Activated T-helper 2 cell treated with anti-CD3 and anti-CD28 coated beads, Interferon-gamma antibody, Interleukin-2, Interleukin-4, amounts not matched to agents 10 μg/mL and 5 μg/mL and 100 μg/mL, durations not matched to agents 14 hours and 24 hours and 36 hours (primary cell): Measurements from ENCODE around the gene CACUL1. TPM values are rescaled to one million over a fixed set of nuclear protein-coding genes. Genes with fewer than 3 reads are reported as not detected.
"Not testable (repeated sequence)": the region's sequence is repeated elsewhere in the genome, so short reads cannot be mapped to it uniquely, and the experiment has no call there.

Experiments
- DNase-seq: peaks from one replicate; pipeline ENCODE4 v3.0.0; 2021; ENCODE audit warnings: low spot score
- H3K27ac Mint-ChIP-seq: one replicate; pipeline ENCODE4 v1.8.0; 2021; ENCODE audit warnings: mixed read lengths
- H3K27me3 Mint-ChIP-seq: one replicate; pipeline ENCODE4 v1.8.0; 2021; ENCODE audit warnings: low read depth, mixed read lengths
- H3K36me3 Mint-ChIP-seq: one replicate; pipeline ENCODE4 v1.8.0; 2021; ENCODE audit warnings: low read depth, mixed read lengths
- H3K4me1 Mint-ChIP-seq: one replicate; pipeline ENCODE4 v1.8.0; 2021; ENCODE audit warnings: low read depth, mixed read lengths
- H3K4me3 Mint-ChIP-seq: one replicate; pipeline ENCODE4 v1.8.0; 2021; ENCODE audit warnings: low read depth, mild to moderate bottlenecking, moderate library complexity, mixed read lengths
- H3K9me3 Mint-ChIP-seq: one replicate; pipeline ENCODE4 v1.8.0; 2021; ENCODE audit warnings: mixed read lengths
- intact Hi-C: fragments of 100-400 bp; cut with micrococcal nuclease; formaldehyde crosslinking; loops from one replicate; pipeline ENCODE4 v1.15.1; 2023
- total RNA-seq: library from RNA; stranded (reverse); gene quantifications from 2 replicates; pipeline ENCODE4 v1.2.3, GENCODE V29; 2022

CACUL1 gene
- 22.2 and 25.3 TPM in 2 replicates for total RNA-seq

DNA sequence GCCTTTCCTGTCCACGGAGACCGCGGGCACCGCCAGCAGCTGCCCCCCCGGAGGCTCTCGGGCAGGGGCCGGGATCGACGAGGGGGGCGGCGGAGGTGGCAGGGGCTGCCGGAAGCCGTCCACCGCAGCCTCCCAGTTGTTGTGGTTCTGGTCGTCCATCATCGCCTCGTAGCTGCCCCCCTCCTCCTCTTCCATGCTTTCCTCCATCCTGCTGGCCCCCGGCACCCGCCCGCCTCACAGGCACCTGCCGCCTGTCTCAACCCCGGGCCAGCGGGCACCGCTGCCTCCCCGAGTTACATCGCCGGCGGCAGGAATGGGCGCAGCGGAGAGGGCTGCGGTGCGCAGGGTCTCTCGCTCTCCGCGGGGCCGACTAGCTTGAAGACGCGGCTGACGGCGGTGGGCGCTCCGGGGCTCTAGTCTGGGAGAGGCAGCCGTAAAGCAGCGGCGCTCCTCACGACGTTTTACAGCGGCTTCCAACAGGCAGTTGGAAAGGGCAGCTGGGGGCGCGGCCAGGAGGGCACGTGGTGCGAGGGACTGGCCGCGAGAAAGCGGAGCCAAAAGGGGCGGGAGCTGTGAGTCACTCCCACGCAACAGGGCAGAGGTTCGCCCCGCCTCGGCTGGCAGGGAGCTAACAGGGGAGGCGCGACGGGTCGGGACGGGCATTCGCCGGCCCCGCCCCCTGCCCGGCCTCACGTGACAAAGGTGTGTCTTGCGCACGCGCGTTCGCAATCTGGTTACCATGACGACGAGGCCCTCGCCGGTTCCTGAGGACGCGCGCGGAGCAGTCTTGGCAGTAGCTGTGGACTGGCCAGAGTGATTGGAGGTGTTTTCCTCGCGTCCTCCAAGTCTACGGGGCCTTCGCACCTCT is at the start of gene CACUL1:
Gene CACUL1, minus strand, starts transcription at position 415 of the 868 bp plus-strand sequence. Its CDS starts 208 bp downstream, at position 207.
- Mint-ChIP-seq H3K9me3 (no peaks in the 10 kb centered on the region), H3K27me3 (peaks cover 14% of the 10 kb centered on the region), H3K36me3 (peaks cover 17% of the 10 kb centered on the region), H3K4me1 (peaks cover 27% of the 10 kb centered on the region), H3K27ac (peak within 1 kb of the TSS; percentile 79), H3K4me3 (peak within 1 kb of the TSS; percentile 91)
- DNase-seq = peak; percentile 100
- intact Hi-C loops = loop anchor here (1.0 to 10.0 kb wide), 4 partner anchors 22 to 412 kb away; partner anchors contain the start of genes FAM204A and SFXN4

DNA sequence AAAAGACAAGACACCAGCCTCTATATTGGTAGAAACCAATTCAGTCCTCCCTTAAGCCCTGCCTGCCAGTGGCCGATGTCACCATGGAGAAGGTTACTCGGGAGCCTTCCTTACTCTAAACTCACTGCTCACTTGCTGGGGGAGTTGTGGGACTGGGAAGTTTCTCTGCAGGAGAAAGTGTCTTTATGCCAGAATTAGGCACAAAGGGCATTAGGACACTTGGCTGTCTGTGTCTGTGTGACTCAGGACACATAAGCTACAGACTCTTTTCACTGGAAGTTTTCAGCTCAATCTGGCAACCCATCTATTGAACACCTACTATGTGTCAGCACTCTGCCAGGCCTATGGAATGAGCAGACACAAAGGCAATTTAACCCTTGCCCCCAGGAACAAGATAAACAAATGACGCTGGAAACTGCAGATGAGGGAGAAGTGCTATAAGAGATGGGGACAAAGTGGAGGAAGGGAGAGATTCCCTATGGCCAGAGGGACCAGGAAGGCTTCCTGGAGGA is 49.5 kb upstream of the CACUL1 start:
- Mint-ChIP-seq H3K9me3 (no peaks in the 10 kb centered on the region), H3K36me3 (no peaks in the 10 kb centered on the region), H3K27ac (no peak overlapping the region), H3K4me3 (no peak overlapping the region), H3K27me3 (peaks cover 5% of the 10 kb centered on the region), H3K4me1 (no peaks in the 10 kb centered on the region)
- intact Hi-C loops = no loop called here
- DNase-seq = no peak

GRCh38 chr10:118802126-118802793 is 47.5 kb upstream of the CACUL1 start:
- DNase-seq = no peak
- Mint-ChIP-seq H3K27ac (no peak overlapping the region), H3K27me3 (peaks cover 14% of the 10 kb centered on the region), H3K4me1 (no peaks in the 10 kb centered on the region), H3K9me3 (no peaks in the 10 kb centered on the region), H3K36me3 (no peaks in the 10 kb centered on the region), H3K4me3 (no peak overlapping the region)
- intact Hi-C loops = no loop called here

DNA sequence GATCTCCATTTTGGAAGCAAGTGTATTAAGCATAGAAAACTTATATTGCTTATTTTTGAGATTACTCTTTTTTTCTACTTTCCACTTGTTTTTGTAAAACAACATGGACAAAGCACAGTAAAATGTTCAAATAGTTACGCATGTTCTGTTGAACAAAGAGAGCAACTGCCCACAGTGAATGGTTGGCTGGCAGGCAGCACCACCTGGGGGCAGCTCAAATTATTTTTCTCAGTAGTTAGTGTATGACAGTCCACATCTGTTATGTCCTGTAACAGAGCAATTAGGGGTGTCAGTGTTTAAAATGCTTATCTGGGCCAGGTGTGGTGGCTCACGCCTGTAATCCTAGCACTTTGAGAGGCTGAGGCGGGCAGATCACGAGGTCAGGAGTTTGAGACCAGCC is 46.1 kb upstream of the CACUL1 start:
- Mint-ChIP-seq H3K36me3 (no peaks in the 10 kb centered on the region), H3K27ac (no peak overlapping the region), H3K4me3 (no peak overlapping the region), H3K27me3 (peaks cover 18% of the 10 kb centered on the region), H3K9me3 (no peaks in the 10 kb centered on the region), H3K4me1 (no peaks in the 10 kb centered on the region)
- intact Hi-C loops = no loop called here
- DNase-seq = no peak

DNA sequence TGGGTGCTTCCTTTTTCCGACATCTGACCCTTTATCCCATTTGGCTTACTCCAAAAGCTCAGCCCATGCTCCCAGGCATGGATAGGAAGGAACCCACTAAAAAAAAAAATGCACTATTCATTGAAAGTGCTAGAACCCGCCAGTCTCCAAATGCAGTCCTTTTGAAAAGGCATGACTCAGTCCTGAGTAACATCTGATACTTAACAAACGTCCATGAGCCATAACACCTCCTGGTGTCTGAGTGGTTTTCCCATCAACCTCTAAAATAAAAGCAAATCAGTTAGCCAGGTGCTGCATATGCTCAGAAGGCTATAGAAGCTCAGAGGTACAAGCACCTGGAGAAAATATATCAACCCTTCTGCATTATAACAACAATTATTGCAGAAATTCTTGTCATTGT is 45.0 kb upstream of the CACUL1 start:
- H3K27ac Mint-ChIP-seq = no peak overlapping the region
- no peak for DNase-seq
- no peaks in the 10 kb centered on the region for H3K36me3 Mint-ChIP-seq
- no peaks in the 10 kb centered on the region for H3K4me1 Mint-ChIP-seq
- no peaks in the 10 kb centered on the region for H3K9me3 Mint-ChIP-seq
- intact Hi-C loops = no loop called here
- peaks cover 18% of the 10 kb centered on the region for H3K27me3 Mint-ChIP-seq
- H3K4me3 Mint-ChIP-seq = no peak overlapping the region

DNA sequence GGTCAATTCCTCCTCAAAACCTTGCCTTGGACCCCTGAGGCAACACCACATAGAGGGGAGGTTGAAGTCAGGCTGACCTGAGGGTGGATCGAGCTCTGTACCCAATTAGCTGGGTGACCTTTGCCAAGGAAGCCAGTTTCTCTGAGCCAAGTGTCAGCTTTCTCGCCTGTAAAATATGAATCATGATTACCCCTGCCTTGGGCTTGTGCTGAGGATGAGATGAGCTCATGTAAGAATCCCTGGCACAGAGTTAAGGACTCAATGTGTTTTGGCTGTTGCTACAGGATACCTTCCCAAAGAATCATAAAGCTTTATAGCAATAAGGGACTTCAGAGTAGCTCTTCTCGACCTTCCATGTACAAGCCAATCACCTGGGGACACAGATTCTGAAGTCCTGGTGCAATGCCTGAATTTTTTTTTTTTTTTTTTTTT is 43.5 kb upstream of the CACUL1 start:
- Mint-ChIP-seq H3K27me3 (peaks cover 18% of the 10 kb centered on the region), H3K4me1 (no peaks in the 10 kb centered on the region), H3K4me3 (no peak overlapping the region), H3K9me3 (no peaks in the 10 kb centered on the region), H3K36me3 (no peaks in the 10 kb centered on the region), H3K27ac (no peak overlapping the region)
- no peak for DNase-seq
- intact Hi-C loops = no loop called here

DNA sequence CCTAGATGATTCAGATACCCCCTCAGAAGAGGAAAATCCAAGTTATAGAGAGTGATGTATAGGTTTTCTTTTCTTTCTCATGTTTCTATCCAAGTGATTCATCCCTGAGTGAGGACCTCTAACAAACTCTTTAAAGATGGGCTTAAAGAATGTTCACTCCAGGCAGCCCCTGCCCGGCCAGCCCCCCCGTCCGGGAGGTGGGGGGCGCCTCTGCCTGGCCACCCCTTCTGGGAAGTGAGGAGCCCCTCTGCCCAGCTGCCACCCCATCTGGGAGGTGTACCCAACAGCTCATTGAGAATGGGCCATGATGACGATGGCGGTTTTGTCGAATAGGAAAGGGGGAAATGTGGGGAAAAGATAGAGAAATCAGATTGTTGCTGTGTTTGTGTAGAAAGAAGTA is 40.2 kb upstream of the CACUL1 start:
- peaks cover 17% of the 10 kb centered on the region for H3K27me3 Mint-ChIP-seq
- intact Hi-C loops, H3K36me3 Mint-ChIP-seq, DNase-seq, H3K9me3 Mint-ChIP-seq, H3K4me1 Mint-ChIP-seq, H3K4me3 Mint-ChIP-seq, H3K27ac Mint-ChIP-seq: not testable (repeated sequence)

GRCh38 chr10:118793545-118793944 is 38.8 kb upstream of the CACUL1 start:
- Mint-ChIP-seq H3K9me3 (no peaks in the 10 kb centered on the region), H3K27ac (no peak overlapping the region), H3K4me3 (no peak overlapping the region), H3K27me3 (peaks cover 10% of the 10 kb centered on the region), H3K4me1 (no peaks in the 10 kb centered on the region), H3K36me3 (no peaks in the 10 kb centered on the region)
- no peak for DNase-seq
- intact Hi-C loops = no loop called here

DNA sequence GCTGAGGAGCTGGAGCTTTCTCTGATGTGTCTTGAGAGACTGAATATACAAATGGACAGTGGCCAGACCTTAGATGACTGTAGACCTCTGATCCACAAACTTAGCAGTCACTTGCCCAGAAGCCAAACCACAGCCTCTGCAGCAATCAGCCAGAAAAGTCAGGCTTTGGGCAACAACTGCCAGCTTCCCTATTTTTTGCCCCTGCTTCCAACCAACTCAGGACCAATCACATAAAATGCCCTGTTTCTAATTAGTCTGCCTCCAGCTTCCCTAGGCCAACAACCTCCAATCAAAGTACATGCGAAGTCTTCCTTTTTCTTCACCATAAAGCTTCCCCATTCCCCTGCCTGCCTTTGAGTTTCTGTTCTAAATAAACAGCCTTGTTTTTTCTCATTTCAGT is 37.8 kb upstream of the CACUL1 start:
- Mint-ChIP-seq H3K9me3 (no peaks in the 10 kb centered on the region), H3K36me3 (no peaks in the 10 kb centered on the region), H3K4me1 (no peaks in the 10 kb centered on the region), H3K27ac (no peak overlapping the region), H3K27me3 (peaks cover 6% of the 10 kb centered on the region), H3K4me3 (no peak overlapping the region)
- intact Hi-C loops = no loop called here
- DNase-seq = no peak

DNA sequence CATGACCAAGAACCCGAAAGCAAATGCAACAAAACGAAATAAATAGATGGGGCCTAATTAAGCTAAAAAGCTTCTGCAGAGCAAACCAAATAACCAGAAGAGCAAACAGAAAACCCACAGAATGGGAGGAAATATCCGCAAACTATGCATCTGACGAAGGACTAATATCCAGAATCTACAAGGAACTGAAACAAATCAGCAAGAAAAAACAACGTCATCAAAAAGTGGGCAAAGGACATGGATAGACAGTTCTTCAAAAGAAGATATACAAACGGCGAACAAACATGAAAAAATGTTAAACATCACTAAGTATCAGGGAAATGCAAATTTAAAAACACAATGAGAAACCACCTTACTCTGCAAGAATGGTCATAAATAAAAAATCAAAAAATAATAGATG is 35.3 kb upstream of the CACUL1 start:
- Mint-ChIP-seq H3K27me3 (peaks cover 4% of the 10 kb centered on the region), H3K4me1 (no peaks in the 10 kb centered on the region), H3K4me3 (no peak overlapping the region), H3K36me3 (no peaks in the 10 kb centered on the region), H3K27ac (no peak overlapping the region), H3K9me3 (no peaks in the 10 kb centered on the region)
- DNase-seq = no peak
- intact Hi-C loops = no loop called here

DNA sequence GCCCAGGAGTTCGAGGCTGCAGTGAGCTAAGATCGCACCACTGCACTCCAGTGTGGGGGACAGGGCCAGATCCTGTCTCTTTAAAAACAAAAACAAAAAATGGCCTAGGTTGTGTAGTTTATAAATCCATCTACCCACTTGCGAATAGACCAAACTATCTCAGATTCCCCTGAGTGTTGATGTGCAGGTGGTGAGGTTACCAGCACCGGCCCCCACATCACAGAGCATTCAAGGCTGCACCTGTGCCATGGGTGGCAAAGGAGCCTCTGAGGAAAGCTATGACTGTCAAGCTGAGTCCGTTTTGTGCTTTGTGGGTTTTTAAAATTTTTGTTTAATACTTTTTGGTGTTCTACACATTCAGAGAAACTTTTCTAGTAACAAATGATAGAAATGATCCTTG is 30.8 kb upstream of the CACUL1 start:
- Mint-ChIP-seq H3K4me3 (no peak overlapping the region), H3K9me3 (no peaks in the 10 kb centered on the region), H3K36me3 (no peaks in the 10 kb centered on the region), H3K4me1 (no peaks in the 10 kb centered on the region), H3K27me3 (peaks cover 4% of the 10 kb centered on the region), H3K27ac (no peak overlapping the region)
- DNase-seq = no peak
- intact Hi-C loops = no loop called here

DNA sequence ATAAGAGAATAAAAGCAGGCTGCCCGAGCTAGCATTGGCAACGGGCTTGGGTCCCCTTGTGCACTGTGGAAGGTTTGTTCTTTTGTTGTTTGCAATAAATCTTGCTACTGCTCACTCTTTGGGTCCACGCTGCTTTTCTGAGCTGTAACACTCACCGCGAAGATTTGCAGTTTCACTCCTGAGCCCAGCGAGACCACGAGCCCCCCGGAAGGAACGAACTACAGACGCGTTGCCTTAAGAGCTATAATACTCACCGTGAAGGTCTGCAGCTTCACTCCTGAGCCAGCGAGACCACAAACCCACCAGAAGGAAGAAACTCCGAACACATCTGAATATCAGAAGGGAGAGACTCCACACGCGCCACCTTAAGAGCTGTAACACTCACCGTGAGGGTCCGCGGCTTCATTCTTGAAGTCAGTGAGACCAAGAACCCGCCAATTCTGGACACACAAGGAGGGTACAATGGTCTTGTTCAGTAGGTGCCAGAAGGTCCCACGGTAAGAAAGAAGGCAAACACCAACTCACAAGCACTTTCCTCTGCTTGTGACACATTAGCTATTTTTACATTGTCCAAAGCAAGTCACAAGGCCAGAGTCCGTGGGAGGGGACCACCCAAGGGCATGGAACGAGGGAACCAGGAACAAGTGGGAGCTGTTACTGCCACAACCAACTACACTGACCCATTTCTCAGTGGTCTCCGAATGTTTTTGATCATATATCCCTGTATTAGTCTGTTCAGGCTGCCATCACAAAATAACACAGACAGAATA is 29.2 kb upstream of the CACUL1 start:
- Mint-ChIP-seq H3K4me3 (no peak overlapping the region), H3K27ac (no peak overlapping the region), H3K36me3 (no peaks in the 10 kb centered on the region), H3K9me3 (no peaks in the 10 kb centered on the region), H3K27me3 (peaks cover 4% of the 10 kb centered on the region), H3K4me1 (no peaks in the 10 kb centered on the region)
- no peak for DNase-seq
- intact Hi-C loops = no loop called here
